Caco-2 (cell line): ENCODE data around the gene BCL2L13. TPM values are rescaled to one million over a fixed set of nuclear protein-coding genes. Genes with fewer than 3 reads are reported as not detected.

ENCODE experiments used
- BruUV-seq: library from RNA; stranded (reverse); fragments of 400-500 nt; replicated peaks from 2 replicates; lab custom pipeline; 2021; lab: Mats Ljungman, UMichigan
- CTCF ChIA-PET: fragments of 300-600 bp; sonication (Branson Sonifier 250); formaldehyde crosslinking; loops from one replicate; lab custom pipeline; 2022; ENCODE audit warnings: antibody characterized with exemption; lab: Charles Lee
- POLR2A ChIA-PET: fragments of 300-600 bp; sonication (Branson Sonifier 250); formaldehyde crosslinking; loops from one replicate; lab custom pipeline; 2022; ENCODE audit warnings: antibody characterized with exemption; lab: Charles Lee
- DNase-seq, 2 experiments: peaks; one replicate each; pipeline versions ENCODE4 v3.0.0 to v3.0.0-alpha.2; 2020 to 2022
- H3K27me3 ChIP-seq: replicated peaks from 2 replicates; pipeline ENCODE4 v1.6.0; 2011; ENCODE audit warnings: low read length; ENCODE audit not compliant: control insufficient read depth, insufficient read depth
- H3K36me3 ChIP-seq: 2 replicates; pipeline ENCODE4 v1.5.1; 2011; ENCODE audit warnings: low read length; ENCODE audit not compliant: control insufficient read depth, insufficient read depth
- H3K4me1 ChIP-seq: fragments of 250-450 bp; sonication (Bioruptor Pico); 2 replicates; pipeline ENCODE4 v1.5.1; 2020; ENCODE audit warnings: mild to moderate bottlenecking
- H3K4me3 ChIP-seq: 2 replicates; pipeline ENCODE4 v1.5.1; 2011; ENCODE audit warnings: low read depth, mild to moderate bottlenecking, control low read depth, low read length
- H3K9me3 ChIP-seq: fragments of 250-450 bp; sonication (Bioruptor Pico); 2 replicates; pipeline ENCODE4 v1.5.1; 2020; ENCODE audit warnings: mild to moderate bottlenecking, moderate library complexity
- H3K27ac Mint-ChIP-seq: one replicate; pipeline ENCODE4 v1.8.0; 2022; ENCODE audit warnings: mixed read lengths; ENCODE audit not compliant: unreplicated experiment
- H3K27me3 Mint-ChIP-seq: one replicate; pipeline ENCODE4 v1.8.0; 2022; ENCODE audit warnings: mixed read lengths; ENCODE audit not compliant: insufficient read depth, unreplicated experiment
- H3K36me3 Mint-ChIP-seq: one replicate; pipeline ENCODE4 v1.8.0; 2022; ENCODE audit warnings: mild to moderate bottlenecking, mixed read lengths; ENCODE audit not compliant: insufficient read depth, unreplicated experiment
- H3K4me1 Mint-ChIP-seq: one replicate; pipeline ENCODE4 v1.8.0; 2022; ENCODE audit warnings: low read depth, mixed read lengths; ENCODE audit not compliant: unreplicated experiment
- H3K4me3 Mint-ChIP-seq: one replicate; pipeline ENCODE4 v1.8.0; 2022; ENCODE audit warnings: mild to moderate bottlenecking, moderate library complexity, mixed read lengths; ENCODE audit not compliant: unreplicated experiment
- H3K9me3 Mint-ChIP-seq: one replicate; pipeline ENCODE4 v1.8.0; 2022; ENCODE audit warnings: mixed read lengths; ENCODE audit not compliant: unreplicated experiment
- intact Hi-C: fragments of 100-400 bp; cut with micrococcal nuclease; formaldehyde crosslinking; loops from one replicate; pipeline ENCODE4 v1.10.0; 2022; ENCODE audit not compliant: unreplicated experiment
- total RNA-seq: library from RNA; stranded (reverse); gene quantifications from 2 replicates; pipeline ENCODE4 v1.2.3, GENCODE V29; 2022
- TF ChIP-seq, protein P1 (sequence below), 2 experiments: fragments of 200-600 bp in 1 of 2; IDR thresholded peaks; 1 replicate in 1 of 2; 2 replicates in 1 of 2; pipeline versions ENCODE4 v1.5.1 to v1.8.0; 2011 to 2022; ENCODE audit warnings: antibody characterized with exemption in 1 of 2, control low read depth in 1 of 2, inconsistent platforms in 1 of 2, low read depth in 1 of 2, low read length in 1 of 2, mild to moderate bottlenecking in 1 of 2, moderate library complexity in 1 of 2; ENCODE audit not compliant: insufficient read depth in 1 of 2, severe bottlenecking in 1 of 2, unreplicated experiment in 1 of 2

Gene BCL2L13
- total RNA-seq, 1 experiment from 2014 or later, result 34.3 TPM

DNA sequence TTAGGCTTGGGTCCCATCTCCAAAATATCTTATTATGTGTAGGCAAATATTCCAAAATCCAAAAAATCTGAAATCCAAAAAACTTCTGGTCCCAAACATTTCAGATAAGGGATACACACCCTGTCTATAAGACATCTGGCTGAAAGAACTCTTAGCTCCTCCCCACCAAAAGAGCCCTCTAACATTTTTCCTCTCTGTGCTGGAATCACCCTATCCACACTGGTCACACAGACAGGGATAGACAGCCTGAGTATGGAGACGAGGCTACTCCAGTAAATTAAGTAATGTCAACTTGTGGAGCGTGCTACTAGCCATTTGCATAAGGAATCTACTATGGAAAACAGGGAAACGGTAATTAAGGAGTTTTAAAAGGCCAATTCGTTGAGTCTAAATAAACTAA is 34.9 kb upstream of the BCL2L13 start:
- H3K36me3 ChIP-seq, result no peaks in the 10 kb centered on the region
- H3K4me1 Mint-ChIP-seq, result peaks cover 10% of the 10 kb centered on the region

GRCh38 chr22:17606496-17606895 is 32.1 kb upstream of the BCL2L13 start:
- Mint-ChIP-seq H3K27me3 (no peaks in the 10 kb centered on the region), H3K4me3 (no peak overlapping the region), H3K4me1 (no peaks in the 10 kb centered on the region), H3K9me3 (no peaks in the 10 kb centered on the region), H3K27ac (no peak overlapping the region), H3K36me3 (peaks cover 35% of the 10 kb centered on the region)
- no peak overlapping the region for H3K4me3 ChIP-seq
- TF ChIP-seq, protein P1, sequence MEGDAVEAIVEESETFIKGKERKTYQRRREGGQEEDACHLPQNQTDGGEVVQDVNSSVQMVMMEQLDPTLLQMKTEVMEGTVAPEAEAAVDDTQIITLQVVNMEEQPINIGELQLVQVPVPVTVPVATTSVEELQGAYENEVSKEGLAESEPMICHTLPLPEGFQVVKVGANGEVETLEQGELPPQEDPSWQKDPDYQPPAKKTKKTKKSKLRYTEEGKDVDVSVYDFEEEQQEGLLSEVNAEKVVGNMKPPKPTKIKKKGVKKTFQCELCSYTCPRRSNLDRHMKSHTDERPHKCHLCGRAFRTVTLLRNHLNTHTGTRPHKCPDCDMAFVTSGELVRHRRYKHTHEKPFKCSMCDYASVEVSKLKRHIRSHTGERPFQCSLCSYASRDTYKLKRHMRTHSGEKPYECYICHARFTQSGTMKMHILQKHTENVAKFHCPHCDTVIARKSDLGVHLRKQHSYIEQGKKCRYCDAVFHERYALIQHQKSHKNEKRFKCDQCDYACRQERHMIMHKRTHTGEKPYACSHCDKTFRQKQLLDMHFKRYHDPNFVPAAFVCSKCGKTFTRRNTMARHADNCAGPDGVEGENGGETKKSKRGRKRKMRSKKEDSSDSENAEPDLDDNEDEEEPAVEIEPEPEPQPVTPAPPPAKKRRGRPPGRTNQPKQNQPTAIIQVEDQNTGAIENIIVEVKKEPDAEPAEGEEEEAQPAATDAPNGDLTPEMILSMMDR (IDR thresholded peaks at IDR 0.05; ENCODE audit: insufficient read depth in 1 of 2, low read depth in 1 of 2, low read length in 1 of 2, severe bottlenecking in 1 of 2, unreplicated experiment in 1 of 2), result no peak
- no TSS peak for BruUV-seq
- 0 out of 2 replicates have a peak, but pooled peaks cover 6% of the 10 kb centered on the region for H3K4me1 ChIP-seq
- intact Hi-C loops, result no loop called here
- no peaks in the 10 kb centered on the region for H3K36me3 ChIP-seq
- CTCF ChIA-PET, result no interaction called here
- no peaks in the 10 kb centered on the region for H3K27me3 ChIP-seq
- POLR2A ChIA-PET, result no interaction called here
- no peak for DNase-seq
- H3K9me3 ChIP-seq, result no peaks in the 10 kb centered on the region

More for the DNA sequence above, 34.9 kb upstream of the BCL2L13 start:
- peaks cover 43% of the 10 kb centered on the region for H3K36me3 Mint-ChIP-seq
- H3K27me3 ChIP-seq, result no peaks in the 10 kb centered on the region
- no peak for DNase-seq
- no TSS peak for BruUV-seq
- ChIA-PET CTCF (no interaction called here), POLR2A (interaction anchor here (0.5 kb wide), 1 partner anchor 1640 kb away, joined by 3 read pairs; no protein-coding TSS in a partner anchor)
- no peak overlapping the region for H3K27ac Mint-ChIP-seq
- H3K4me3 Mint-ChIP-seq, result no peak overlapping the region
- H3K9me3 ChIP-seq, result no peaks in the 10 kb centered on the region
- no peak overlapping the region for H3K4me3 ChIP-seq
- TF ChIP-seq, protein P1 (IDR thresholded peaks at IDR 0.05; ENCODE audit: insufficient read depth in 1 of 2, low read depth in 1 of 2, low read length in 1 of 2, severe bottlenecking in 1 of 2, unreplicated experiment in 1 of 2), result no peak
- intact Hi-C loops, result no loop called here
- peaks cover 7% of the 10 kb centered on the region for H3K9me3 Mint-ChIP-seq
- 0 out of 2 replicates have a peak, but pooled peaks cover 6% of the 10 kb centered on the region for H3K4me1 ChIP-seq
- H3K27me3 Mint-ChIP-seq, result no peaks in the 10 kb centered on the region

DNA sequence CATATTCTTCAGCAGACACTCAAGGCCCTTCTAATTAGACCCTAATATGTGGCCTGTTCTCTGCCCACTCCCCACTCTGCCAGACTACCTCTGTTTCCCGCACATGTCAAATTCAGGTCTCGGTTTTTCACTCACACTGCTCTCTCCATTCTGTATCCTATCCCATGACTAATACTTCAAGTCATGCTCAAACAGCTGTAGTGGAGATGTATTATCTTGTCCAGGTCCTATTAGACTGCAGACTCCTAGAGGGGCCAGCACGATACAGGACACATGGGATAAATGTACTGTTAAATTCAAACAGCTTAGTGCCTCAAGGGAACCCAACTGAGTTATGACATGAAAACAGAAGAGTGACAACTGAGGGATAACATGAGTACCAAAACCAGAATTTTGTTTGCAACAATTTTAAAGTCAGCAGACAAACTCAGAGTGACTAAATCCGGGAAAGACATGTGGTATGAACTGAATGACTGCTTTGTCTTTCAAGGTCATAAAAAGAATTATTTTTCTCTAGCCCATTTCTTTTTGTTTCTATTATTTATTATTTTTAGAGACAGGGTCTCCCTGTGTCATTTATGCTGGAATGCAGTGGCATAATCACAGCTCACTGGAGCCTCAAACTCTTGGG is 30.6 kb upstream of the BCL2L13 start:
- ChIA-PET POLR2A (no interaction called here), CTCF (no interaction called here)
- H3K27ac Mint-ChIP-seq, result no peak overlapping the region
- no peaks in the 10 kb centered on the region for H3K9me3 Mint-ChIP-seq
- H3K4me1 Mint-ChIP-seq, result no peaks in the 10 kb centered on the region
- Histone ChIP-seq H3K4me1 (0 out of 2 replicates have a peak, but pooled peaks cover 6% of the 10 kb centered on the region), H3K9me3 (no peaks in the 10 kb centered on the region), H3K27me3 (no peaks in the 10 kb centered on the region), H3K4me3 (no peak overlapping the region), H3K36me3 (no peaks in the 10 kb centered on the region)
- TF ChIP-seq, protein P1 (IDR thresholded peaks at IDR 0.05; ENCODE audit: insufficient read depth in 1 of 2, low read depth in 1 of 2, low read length in 1 of 2, severe bottlenecking in 1 of 2, unreplicated experiment in 1 of 2), result no peak
- intact Hi-C loops, result no loop called here
- no peak for DNase-seq
- BruUV-seq, result no TSS peak
- H3K36me3 Mint-ChIP-seq, result peaks cover 40% of the 10 kb centered on the region
- H3K27me3 Mint-ChIP-seq, result no peaks in the 10 kb centered on the region
- H3K4me3 Mint-ChIP-seq, result no peak overlapping the region
